Lower lobe of right lung (tissue), 2 donors: ENCODE measurements around the gene AQP5. TPM values are rescaled to one million over a fixed set of nuclear protein-coding genes. Genes with fewer than 3 reads are reported as not detected.
A peak's percentile ranks its signal among the peaks of the same experiment; 100 is the strongest.

Experiments used
- ATAC-seq, 2 donors: fragments of 200-7000 bp; cut with Tn5 transposase; one replicate each; pipeline ENCODE4 v1.9.1; 2020 to 2022; ENCODE audit warnings: mild to moderate bottlenecking in 2 of 2, moderate library complexity in 2 of 2
- DNase-seq: peaks from one replicate; pipeline ENCODE4 v3.0.0-alpha.2; 2020
- H3K27ac ChIP-seq: fragments of 200-600 bp; one replicate; pipeline ENCODE4 v1.8.0; 2022
- H3K27me3 ChIP-seq: fragments of 200-600 bp; one replicate; pipeline ENCODE4 v1.8.0; 2022; ENCODE audit warnings: low read depth
- H3K36me3 ChIP-seq: fragments of 200-600 bp; one replicate; pipeline ENCODE4 v1.8.0; 2022; ENCODE audit warnings: mild to moderate bottlenecking
- H3K4me1 ChIP-seq: fragments of 200-600 bp; one replicate; pipeline ENCODE4 v1.8.0; 2022
- H3K4me3 ChIP-seq: fragments of 200-600 bp; one replicate; pipeline ENCODE4 v1.8.0; 2022; ENCODE audit warnings: mild to moderate bottlenecking
- H3K9me3 ChIP-seq: fragments of 200-600 bp; one replicate; pipeline ENCODE4 v1.8.0; 2022
- intact Hi-C: fragments of 100-400 bp; cut with DNase I; formaldehyde crosslinking; loops from one replicate; pipeline ENCODE4 v1.11.0; 2022
- total RNA-seq: library from RNA; stranded (reverse); fragmentation: NEBNext Ultra II Directional; extraction: Animal tissue kit (Norgen Biotek cat#: 25700); gene quantifications from one replicate; pipeline ENCODE4 v1.2.1, GENCODE V29; 2021
- TF ChIP-seq, protein P1 (sequence below): fragments of 200-600 bp; IDR thresholded peaks from one replicate; pipeline ENCODE4 v1.8.0; 2022; ENCODE audit warnings: antibody characterized with exemption, mild to moderate bottlenecking
- donor health status: DM: no; HTN: yes; CAD: no; lungs with severe emphysema.

The AQP5 gene
- total RNA-seq, 1 donor from 2014 or later: 6.4 TPM

- peaks cover 11% of the 10 kb centered on the region for H3K27me3 ChIP-seq
- intact Hi-C loops: no loop called here
- H3K27ac ChIP-seq: no peak overlapping the region
Measured at GRCh38 chr12:49967777-49968250, 6.1 kb downstream of the AQP5 start.

GRCh38 chr12:49968471-49968870 lies 6.8 kb downstream of the AQP5 start:
- intact Hi-C loops: no loop called here
- Histone ChIP-seq H3K27ac (no peak overlapping the region), H3K36me3 (no peaks in the 10 kb centered on the region), H3K9me3 (no peaks in the 10 kb centered on the region), H3K4me1 (peaks cover 17% of the 10 kb centered on the region), H3K4me3 (no peak overlapping the region), H3K27me3 (peaks cover 5% of the 10 kb centered on the region)
- TF ChIP-seq, protein P1, sequence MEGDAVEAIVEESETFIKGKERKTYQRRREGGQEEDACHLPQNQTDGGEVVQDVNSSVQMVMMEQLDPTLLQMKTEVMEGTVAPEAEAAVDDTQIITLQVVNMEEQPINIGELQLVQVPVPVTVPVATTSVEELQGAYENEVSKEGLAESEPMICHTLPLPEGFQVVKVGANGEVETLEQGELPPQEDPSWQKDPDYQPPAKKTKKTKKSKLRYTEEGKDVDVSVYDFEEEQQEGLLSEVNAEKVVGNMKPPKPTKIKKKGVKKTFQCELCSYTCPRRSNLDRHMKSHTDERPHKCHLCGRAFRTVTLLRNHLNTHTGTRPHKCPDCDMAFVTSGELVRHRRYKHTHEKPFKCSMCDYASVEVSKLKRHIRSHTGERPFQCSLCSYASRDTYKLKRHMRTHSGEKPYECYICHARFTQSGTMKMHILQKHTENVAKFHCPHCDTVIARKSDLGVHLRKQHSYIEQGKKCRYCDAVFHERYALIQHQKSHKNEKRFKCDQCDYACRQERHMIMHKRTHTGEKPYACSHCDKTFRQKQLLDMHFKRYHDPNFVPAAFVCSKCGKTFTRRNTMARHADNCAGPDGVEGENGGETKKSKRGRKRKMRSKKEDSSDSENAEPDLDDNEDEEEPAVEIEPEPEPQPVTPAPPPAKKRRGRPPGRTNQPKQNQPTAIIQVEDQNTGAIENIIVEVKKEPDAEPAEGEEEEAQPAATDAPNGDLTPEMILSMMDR: no peak
- DNase-seq (no peak), ATAC-seq (no peak)

More at GRCh38 chr12:49967777-49968250, 6.1 kb downstream of the AQP5 start:
- Histone ChIP-seq H3K4me3 (peak overlapping the region; percentile 49), H3K4me1 (peaks cover 17% of the 10 kb centered on the region), H3K36me3 (no peaks in the 10 kb centered on the region), H3K9me3 (no peaks in the 10 kb centered on the region)
- ATAC-seq (no peak), DNase-seq (no peak)
- TF ChIP-seq, protein P1: no peak

GRCh38 chr12:49969027-49969426 lies 7.4 kb downstream of the AQP5 start:
- peaks cover 17% of the 10 kb centered on the region for H3K4me1 ChIP-seq
- H3K27me3 ChIP-seq: peaks cover 5% of the 10 kb centered on the region
- no peak overlapping the region for H3K27ac ChIP-seq
- TF ChIP-seq, protein P1: no peak
- H3K4me3 ChIP-seq: no peak overlapping the region
- DNase-seq (no peak), ATAC-seq (no peak)
- H3K9me3 ChIP-seq: no peaks in the 10 kb centered on the region
- intact Hi-C loops: no loop called here
- no peaks in the 10 kb centered on the region for H3K36me3 ChIP-seq

DNA sequence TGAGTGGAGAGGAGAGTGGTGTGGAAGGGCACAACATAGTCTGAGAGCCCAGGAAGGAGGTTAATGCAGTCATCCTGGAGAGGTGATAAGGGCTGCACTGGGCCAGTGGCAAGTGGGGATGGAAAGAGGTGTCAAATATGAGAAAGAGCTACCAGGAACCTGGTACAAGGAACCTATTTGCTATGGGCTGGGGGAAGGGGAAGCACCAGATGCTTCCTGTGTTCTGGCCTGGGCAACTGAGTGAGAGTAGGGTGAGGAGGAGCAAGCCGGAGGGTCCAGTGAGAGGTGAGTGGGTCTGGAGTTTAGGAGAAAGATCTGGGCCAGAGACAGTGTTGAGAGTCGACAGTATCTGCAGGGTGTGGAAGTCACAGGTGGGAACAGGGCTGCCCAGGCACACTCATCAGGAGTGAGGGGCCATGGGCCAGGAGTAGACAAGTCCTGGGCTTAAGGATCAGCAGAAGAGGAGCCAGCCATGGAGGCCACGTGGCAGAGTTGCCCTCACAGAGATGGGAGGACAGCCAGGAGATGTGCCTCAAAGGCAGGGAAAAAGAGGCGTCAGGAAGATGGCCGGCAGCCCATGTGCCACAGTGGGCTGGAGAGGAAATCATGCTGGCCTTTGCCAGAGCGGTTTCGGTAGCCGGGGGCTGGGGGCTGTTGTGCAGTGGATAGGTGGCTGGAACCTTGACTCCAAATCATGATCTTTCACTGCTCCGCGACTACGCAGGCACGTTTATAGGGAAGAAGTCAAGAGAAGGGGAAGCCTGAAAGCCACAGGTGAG lies 8.2 kb downstream of the AQP5 start:
- no peak for ATAC-seq
- Histone ChIP-seq H3K9me3 (no peaks in the 10 kb centered on the region), H3K36me3 (no peaks in the 10 kb centered on the region), H3K27me3 (peaks cover 5% of the 10 kb centered on the region), H3K4me1 (peaks cover 24% of the 10 kb centered on the region), H3K27ac (no peak overlapping the region), H3K4me3 (no peak overlapping the region)
- TF ChIP-seq, protein P1: no peak
- DNase-seq: no peak
- intact Hi-C loops: no loop called here

GRCh38 chr12:49970658-49971057 lies 9.0 kb downstream of the AQP5 start:
- no peaks in the 10 kb centered on the region for H3K36me3 ChIP-seq
- intact Hi-C loops: no loop called here
- DNase-seq (no peak), ATAC-seq (no peak)
- H3K27me3 ChIP-seq: peaks cover 5% of the 10 kb centered on the region
- H3K4me1 ChIP-seq: peaks cover 31% of the 10 kb centered on the region
- H3K9me3 ChIP-seq: no peaks in the 10 kb centered on the region
- H3K27ac ChIP-seq: no peak overlapping the region
- TF ChIP-seq, protein P1: no peak
- H3K4me3 ChIP-seq: no peak overlapping the region
